ENCODE results near the gene DISC1.

DISC1 gene

DNA sequence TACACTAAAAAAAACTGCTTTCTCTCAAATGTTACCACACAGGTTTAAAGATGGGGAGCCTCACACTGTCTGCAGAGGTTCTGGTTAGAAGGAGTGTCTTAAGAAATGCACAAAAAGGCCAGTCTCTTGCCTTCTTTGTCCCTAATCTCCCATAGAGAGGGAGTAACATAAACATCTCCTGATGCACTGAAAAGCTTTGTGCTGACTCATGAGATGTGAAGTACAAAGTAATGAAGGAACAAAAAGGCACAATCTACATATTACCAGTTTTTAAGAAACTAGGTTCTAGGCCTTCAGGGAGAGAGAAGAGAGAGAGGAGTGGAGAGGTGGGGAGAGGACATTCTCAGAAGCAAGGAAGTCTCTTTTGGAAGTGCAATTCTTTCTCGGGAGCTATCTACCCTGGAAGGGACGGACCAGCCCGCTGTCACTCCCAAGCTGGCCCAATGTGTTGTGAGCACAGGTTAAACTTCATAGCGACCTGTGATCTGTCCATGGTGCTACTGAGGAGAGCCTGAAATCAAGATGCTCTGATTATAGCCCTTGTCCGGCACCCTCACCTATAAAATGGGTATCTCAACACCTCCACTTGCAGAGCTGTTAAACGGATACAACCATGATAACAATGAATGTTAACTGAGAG lies 458.1 kb downstream of the DISC1 start:
- DNase-seq (ENCODE audit: insufficient read length) (no peak), FAIRE-seq (no peak)
- TF ChIP-seq POLR2A (IDR thresholded peaks at IDR 0.05; ENCODE audit: low read depth, low read length) (no peak), POLR2AphosphoS5 (IDR thresholded peaks at IDR 0.05; ENCODE audit: low read depth, low read length) (no peak), TAF1 (IDR thresholded peaks at IDR 0.05; ENCODE audit: borderline replicate concordance, low read depth, low read length) (no peak)

GRCh38 chr1:232090816-232091215 lies 464.2 kb downstream of the DISC1 start:
- TF ChIP-seq POLR2AphosphoS5 (IDR thresholded peaks at IDR 0.05; ENCODE audit: low read depth, low read length) (no peak), POLR2A (IDR thresholded peaks at IDR 0.05; ENCODE audit: low read depth, low read length) (no peak), TAF1 (IDR thresholded peaks at IDR 0.05; ENCODE audit: borderline replicate concordance, low read depth, low read length) (no peak)
- DNase-seq (ENCODE audit: insufficient read length) (no peak), FAIRE-seq (no peak)

All from GM12892 (cell line).